GM12873 (cell line): ENCODE results near the gene ZC3H4.

Source experiments
- CTCF ChIP-seq: IDR thresholded peaks from 2 replicates; pipeline ENCODE4 v1.5.1; 2012; ENCODE audit warnings: low read depth, mild to moderate bottlenecking, moderate library complexity, low read length, control low read depth; ENCODE audit not compliant: insufficient read depth; ENCODE audit errors: missing control alignments

ZC3H4 gene

DNA sequence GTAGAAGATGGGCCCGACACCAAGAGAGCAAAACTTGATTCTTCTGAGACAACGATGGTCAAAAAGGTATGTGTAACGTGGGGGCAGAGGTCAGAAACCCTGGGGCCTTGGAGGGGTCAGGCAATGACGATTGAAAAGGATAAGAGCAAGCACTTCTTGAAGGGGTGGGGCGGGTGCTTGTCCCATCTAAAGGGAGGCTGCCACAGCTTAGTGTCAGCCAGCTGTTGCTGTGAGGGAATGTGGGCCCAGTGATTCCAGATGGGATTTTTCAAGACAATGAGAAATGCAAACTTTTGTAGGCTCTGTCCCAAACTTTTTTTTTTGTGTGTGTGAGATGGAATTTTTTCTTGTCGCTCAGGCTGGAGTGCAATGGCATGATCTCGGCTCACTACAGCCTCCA lies 41.6 kb upstream of the ZC3H4 start:
- TF ChIP-seq CTCF = no peak

DNA sequence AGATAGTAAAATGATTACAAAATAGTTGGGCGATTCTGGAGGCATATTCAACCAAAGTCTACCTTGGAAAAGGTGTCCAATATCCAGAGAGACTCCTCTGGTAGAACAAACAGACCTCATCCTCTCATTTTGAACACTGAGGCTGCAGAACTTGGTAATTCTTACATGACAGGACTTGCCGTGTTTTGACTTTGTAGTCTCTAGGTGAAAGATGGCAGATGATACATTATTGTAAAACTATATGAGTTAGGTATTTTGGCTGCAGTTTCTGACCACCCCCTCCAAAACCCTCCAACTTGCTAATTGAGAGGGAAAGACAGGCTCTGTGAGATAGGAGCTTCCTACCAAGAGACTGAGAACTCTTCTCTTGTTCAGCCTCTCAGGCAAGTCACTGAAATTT lies 39.7 kb upstream of the ZC3H4 start:
- TF ChIP-seq CTCF = no peak

DNA sequence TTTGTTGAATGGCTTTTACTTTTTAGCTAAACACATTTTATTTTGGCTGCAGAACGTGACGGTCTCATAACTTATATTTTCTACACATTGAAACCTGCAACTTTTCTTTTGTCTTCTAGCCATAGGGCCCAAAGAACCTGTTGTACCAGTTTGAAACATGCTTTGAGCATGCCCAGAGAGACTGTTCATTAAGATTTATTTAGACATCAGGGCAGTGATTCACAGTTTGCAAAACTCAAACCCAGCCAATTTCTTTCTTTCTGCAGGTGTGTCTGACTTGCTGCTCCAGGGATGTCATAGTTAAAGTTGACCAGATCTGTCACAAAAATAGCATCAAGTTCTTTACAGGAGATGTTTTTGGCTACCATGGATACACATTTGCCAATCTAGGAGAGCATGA lies 39.1 kb upstream of the ZC3H4 start:
- no peak for TF ChIP-seq CTCF

- no peak for TF ChIP-seq CTCF
These were observed 38.6 kb upstream of the ZC3H4 start for GRCh38 chr19:47152205-47152604.

- no peak for TF ChIP-seq CTCF
These were observed 38.1 kb upstream of the ZC3H4 start for GRCh38 chr19:47151627-47152026.

- TF ChIP-seq CTCF = no peak
These were observed 33.3 kb upstream of the ZC3H4 start for GRCh38 chr19:47146920-47147319.

GRCh38 chr19:47145639-47146486 lies 32.3 kb upstream of the ZC3H4 start:
- no peak for TF ChIP-seq CTCF
